Activated CD8-positive, alpha-beta memory T cell treated with anti-CD3 and anti-CD28 coated beads, Interleukin-2, amount 50 U/mL, for 1 hour (primary cell): ENCODE results near the gene KRTAP10-2.
"Not testable (repeated sequence)": the region's sequence is repeated elsewhere in the genome, so short reads cannot be mapped to it uniquely, and the experiment has no call there.

Experiments
- DNase-seq: peaks from one replicate; pipeline ENCODE4 v3.0.0-alpha.2; 2020; ENCODE audit errors: extremely low read depth

Gene KRTAP10-2

GRCh38 chr21:44568261-44568660 lies 17.0 kb upstream of the KRTAP10-2 start:
- no peak for DNase-seq

- DNase-seq: no peak
Measured at GRCh38 chr21:44567481-44568171, 16.3 kb upstream of the KRTAP10-2 start.

- no peak for DNase-seq
Measured at GRCh38 chr21:44566403-44566802, 15.1 kb upstream of the KRTAP10-2 start.

GRCh38 chr21:44564886-44565598 lies 13.7 kb upstream of the KRTAP10-2 start:
- DNase-seq: no peak

DNA sequence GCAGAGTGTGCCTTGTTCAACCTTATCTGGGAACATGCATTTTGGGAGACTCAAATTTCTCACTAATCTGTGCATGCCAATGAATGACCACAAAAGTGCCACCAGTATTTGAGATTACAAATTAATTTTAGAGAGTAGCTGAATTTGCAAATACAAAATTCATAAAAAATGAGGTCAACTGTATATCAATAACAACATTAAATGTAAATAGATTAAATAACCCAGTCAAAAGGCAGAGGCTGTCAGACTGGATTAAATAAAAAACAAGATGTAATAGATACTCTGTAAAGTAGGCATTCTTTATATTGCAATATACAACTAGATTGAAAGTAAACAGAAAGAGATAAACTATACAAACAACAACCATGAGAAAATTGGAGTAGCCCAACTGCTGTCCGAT lies 12.8 kb upstream of the KRTAP10-2 start:
- no peak for DNase-seq

- no peak for DNase-seq
Measured at GRCh38 chr21:44558695-44559094, 7.4 kb upstream of the KRTAP10-2 start, which contains the start of gene KRTAP10-3. Gene KRTAP10-3, minus strand, starts transcription at chr21:44558795. Its CDS starts 80 bp downstream, at chr21:44558715.

DNA sequence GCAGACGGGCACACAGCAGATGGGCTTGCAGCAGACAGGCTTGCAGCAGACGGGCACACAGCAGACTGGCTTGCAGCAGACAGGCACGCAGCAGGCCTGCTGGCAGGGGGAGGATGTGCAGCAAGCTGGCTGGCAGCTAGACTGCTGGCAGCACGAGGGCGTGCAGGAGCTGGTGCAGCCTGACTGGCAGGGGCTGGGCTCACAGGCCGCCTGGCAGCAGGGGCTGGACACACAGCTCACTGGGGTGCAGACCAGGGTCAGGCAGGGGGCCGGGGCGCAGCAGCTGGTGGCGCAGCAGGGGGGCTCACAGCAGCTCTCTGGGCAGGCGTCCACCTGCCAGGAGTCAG lies 7.0 kb upstream of the KRTAP10-2 start:
- not testable (repeated sequence) for DNase-seq

- no peak for DNase-seq
Measured at GRCh38 chr21:44557491-44558328, 6.4 kb upstream of the KRTAP10-2 start.

GRCh38 chr21:44556879-44557278 lies 5.6 kb upstream of the KRTAP10-2 start:
- no peak for DNase-seq

DNA sequence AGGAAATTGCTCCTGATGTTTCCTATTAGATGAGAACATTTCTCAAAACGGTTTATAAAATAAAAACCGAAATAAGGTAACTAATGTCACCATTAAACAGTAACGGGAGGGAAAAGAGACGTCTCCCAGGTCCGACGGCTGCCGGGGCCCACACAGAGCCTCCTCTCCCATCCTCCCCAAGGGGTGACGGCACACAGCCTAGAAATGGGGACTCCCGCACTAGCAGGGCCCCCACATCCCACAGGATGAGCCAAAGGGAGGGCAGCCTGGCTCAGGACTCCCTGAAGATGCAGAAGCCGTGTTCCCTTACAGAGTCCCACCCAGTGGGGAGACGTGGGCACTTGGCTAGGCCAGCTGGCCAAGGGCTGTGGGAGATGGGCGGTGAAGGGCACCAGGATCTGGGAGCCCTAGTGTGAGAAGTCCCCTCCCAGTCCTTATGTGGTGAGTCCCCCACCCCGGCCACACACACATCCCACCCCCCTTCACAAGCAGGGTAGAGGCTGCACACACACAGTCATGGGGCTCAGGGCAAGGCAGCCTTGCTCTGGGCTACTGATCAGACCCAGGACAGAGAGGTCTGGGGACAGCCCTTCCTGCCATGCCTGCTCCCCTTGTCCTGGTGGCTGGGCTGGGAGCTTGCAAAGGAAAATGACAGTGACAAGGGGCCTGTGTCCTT lies 4.0 kb upstream of the KRTAP10-2 start:
- no peak for DNase-seq

GRCh38 chr21:44552681-44553080 lies 1.4 kb upstream of the KRTAP10-2 start:
- DNase-seq: no peak

DNA sequence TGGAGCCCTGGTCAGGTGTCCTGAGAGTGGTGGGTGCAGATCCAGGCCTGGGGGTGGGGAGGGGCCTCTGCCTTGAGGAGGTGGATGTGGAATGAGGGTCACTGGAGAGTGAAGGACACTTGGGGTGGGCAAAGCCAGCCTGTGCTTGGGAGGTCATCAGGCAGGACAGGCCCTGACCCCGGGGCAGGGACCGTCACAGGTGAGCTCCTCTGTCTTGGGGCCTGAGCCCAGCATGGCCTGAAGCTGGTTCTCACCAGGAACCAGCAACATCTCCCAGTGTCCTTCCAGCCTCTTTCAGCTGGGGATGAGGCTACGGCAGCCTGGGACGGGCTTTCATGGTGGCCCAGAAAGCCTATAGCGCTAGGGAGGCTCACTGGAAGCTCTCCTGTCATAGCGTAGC lies 831 bp upstream of the KRTAP10-2 start:
- DNase-seq: no peak

DNA sequence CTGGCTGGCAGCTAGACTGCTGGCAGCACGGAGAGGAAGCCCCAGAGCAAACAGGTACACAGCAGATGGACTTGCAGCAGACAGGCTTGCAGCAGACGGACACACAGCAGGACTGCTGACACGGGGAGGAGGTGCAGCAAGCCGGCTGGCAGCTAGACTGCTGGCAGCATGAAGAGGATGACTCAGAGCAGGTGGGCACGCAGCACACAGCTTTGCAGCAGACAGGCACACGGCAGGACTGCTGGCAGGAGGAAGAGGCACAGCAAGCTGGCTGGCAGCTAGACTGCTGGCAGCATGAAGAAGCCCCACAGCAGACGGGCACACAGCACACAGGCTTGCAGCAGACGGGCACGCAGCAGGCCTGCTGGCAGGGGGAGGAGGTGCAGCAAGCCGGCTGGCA lies 498 bp downstream of the KRTAP10-2 start:
- no peak for DNase-seq

DNA sequence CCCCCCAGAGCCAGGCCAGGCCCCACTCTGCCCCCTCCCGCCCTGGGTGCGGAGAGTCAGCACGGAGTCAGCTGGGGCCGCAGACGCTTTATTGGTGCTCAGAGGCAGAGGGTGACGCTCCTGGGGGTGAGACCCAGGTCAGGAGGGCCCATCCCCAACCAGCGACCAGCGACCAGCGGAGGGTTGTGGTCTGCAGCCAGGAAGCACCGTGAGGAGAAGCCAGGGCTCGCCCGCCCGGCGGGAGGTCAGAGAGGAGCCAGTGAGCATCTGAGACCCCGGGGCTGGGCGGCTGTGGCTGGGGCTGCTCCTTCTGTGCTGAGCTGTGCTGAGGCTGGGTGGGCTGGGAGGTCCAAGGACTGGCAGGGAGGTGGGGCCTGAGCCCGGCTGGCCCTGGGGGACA lies 1.0 kb downstream of the KRTAP10-2 start:
- DNase-seq: not testable (repeated sequence)

- no peak for DNase-seq
Measured at GRCh38 chr21:44549525-44550211, 1.6 kb downstream of the KRTAP10-2 start.

DNA sequence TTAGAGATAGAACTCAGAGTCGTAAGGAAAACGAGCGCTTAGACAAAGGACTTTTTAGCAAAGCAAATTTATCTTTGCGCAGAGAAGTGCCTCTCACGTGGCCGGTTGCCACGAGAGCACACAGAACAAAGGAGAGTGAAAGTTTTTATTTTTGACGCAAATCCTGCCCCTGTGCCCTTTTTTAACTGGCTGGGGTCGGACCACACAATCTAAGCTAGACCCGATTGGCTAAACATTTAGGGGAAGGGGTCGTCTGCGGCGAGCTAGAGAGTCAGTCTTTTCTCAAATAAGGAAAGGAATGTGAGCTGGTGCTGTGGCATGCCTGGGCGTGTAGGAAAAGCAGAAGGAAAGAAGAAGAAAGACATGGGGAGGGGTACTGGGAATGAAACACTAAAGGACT lies 2.4 kb downstream of the KRTAP10-2 start:
- DNase-seq: no peak

- no peak for DNase-seq
Measured at GRCh38 chr21:44548381-44548780, 2.9 kb downstream of the KRTAP10-2 start.

DNA sequence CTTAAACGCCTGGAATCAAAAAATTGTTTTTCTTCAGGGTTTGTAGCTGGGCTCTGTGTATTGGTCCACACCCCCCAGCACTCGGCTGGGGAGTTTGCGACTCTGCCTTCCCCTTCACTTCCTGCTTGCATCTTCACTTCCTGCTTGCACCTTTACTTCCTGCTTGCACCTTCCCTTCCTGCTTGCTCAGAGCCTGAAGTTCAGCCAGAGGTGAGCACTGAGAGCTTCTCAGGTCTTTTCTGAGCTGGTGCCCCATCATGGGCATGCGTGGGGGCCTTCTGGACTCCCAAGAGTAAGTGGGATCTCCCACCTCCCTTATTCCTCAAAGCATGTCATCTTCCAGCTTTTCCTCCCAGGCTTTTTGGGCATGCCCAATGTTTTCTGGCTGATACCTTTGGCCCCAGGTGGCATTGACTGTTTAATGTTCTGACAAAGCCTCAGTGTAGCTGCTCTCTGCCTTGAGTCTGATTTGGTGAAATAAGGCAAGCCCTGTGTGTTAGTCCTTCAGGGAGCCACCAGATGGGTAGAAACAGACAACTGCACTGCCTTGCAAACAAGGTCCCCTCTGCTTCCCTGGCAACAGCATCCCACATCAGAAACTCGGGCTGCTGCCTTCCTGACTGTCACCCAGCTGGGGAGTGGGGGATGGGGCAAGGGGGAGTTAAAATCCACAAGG lies 3.5 kb downstream of the KRTAP10-2 start:
- DNase-seq: no peak

GRCh38 chr21:44544566-44544965 lies 6.7 kb downstream of the KRTAP10-2 start:
- no peak for DNase-seq

- no peak for DNase-seq
Measured at GRCh38 chr21:44542716-44543115, 8.6 kb downstream of the KRTAP10-2 start.

- DNase-seq: no peak
Measured at GRCh38 chr21:44540741-44541288, 10.5 kb downstream of the KRTAP10-2 start.
